ENCODE data around the gene ADAMTS2.

Gene ADAMTS2

GRCh38 chr5:179371681-179372680, 26.7 kb upstream of the ADAMTS2 start:
- DNase-seq: no peak

- DNase-seq: no peak
These were observed 25.9 kb upstream of the ADAMTS2 start for GRCh38 chr5:179371121-179371510.

- DNase-seq: no peak
These were observed 25.3 kb upstream of the ADAMTS2 start for GRCh38 chr5:179370490-179371120.

GRCh38 chr5:179369530-179369884, 24.2 kb upstream of the ADAMTS2 start:
- no peak for DNase-seq

- DNase-seq: no peak
These were observed 23.7 kb upstream of the ADAMTS2 start for GRCh38 chr5:179368806-179369529.

- DNase-seq: no peak
These were observed 23.0 kb upstream of the ADAMTS2 start for GRCh38 chr5:179368126-179368805.

- no peak for DNase-seq
These were observed 22.2 kb upstream of the ADAMTS2 start for GRCh38 chr5:179367491-179367890.

- DNase-seq: no peak
These were observed 17.1 kb upstream of the ADAMTS2 start for GRCh38 chr5:179362355-179362754.

- DNase-seq: no peak
These were observed 15.9 kb upstream of the ADAMTS2 start for GRCh38 chr5:179361037-179361603.

GRCh38 chr5:179357031-179357430, 11.8 kb upstream of the ADAMTS2 start:
- no peak for DNase-seq

GRCh38 chr5:179355976-179356974, 11.0 kb upstream of the ADAMTS2 start:
- DNase-seq: no peak

- no peak for DNase-seq
These were observed 9.1 kb upstream of the ADAMTS2 start for GRCh38 chr5:179354305-179354882.

- no peak for DNase-seq
These were observed 3.6 kb upstream of the ADAMTS2 start for GRCh38 chr5:179348843-179349242.

- DNase-seq: no peak
These were observed 2.8 kb upstream of the ADAMTS2 start for GRCh38 chr5:179348011-179348530.

- DNase-seq: no peak
These were observed 2.3 kb upstream of the ADAMTS2 start for GRCh38 chr5:179347581-179347980.

GRCh38 chr5:179346875-179347274, 1.6 kb upstream of the ADAMTS2 start:
- DNase-seq: no peak

GRCh38 chr5:179346401-179346800, 1.1 kb upstream of the ADAMTS2 start:
- DNase-seq: no peak

- DNase-seq: no peak
These were observed 153 bp downstream of the ADAMTS2 start for GRCh38 chr5:179345183-179345432.

- no peak for DNase-seq
These were observed 654 bp downstream of the ADAMTS2 start for GRCh38 chr5:179344431-179345182.
